Hepatocyte (in vitro differentiated cells): ENCODE data around the gene MAGI1. TPM values are rescaled to one million over a fixed set of nuclear protein-coding genes. Genes with fewer than 3 reads are reported as not detected.

Source experiments
- DNase-seq: peaks from one replicate; pipeline ENCODE4 v3.0.0-alpha.2; 2016; ENCODE audit warnings: low spot score
- H2AFZ ChIP-seq: fragments of 200-600 bp; sonication (generic); 2 replicates; pipeline ENCODE4 v1.6.0; 2016; ENCODE audit warnings: antibody characterized with exemption, mild to moderate bottlenecking
- H3K27ac ChIP-seq: fragments of 200-600 bp; sonication (generic); 2 replicates; pipeline ENCODE4 v1.5.1; 2016; ENCODE audit warnings: mild to moderate bottlenecking
- H3K27me3 ChIP-seq: fragments of 200-600 bp; sonication (generic); 2 replicates; pipeline ENCODE4 v1.6.1; 2016
- H3K36me3 ChIP-seq: fragments of 200-600 bp; sonication (generic); replicated peaks from 2 replicates; pipeline ENCODE4 v1.5.1; 2016; ENCODE audit warnings: low read depth; ENCODE audit not compliant: insufficient read depth
- H3K4me1 ChIP-seq: fragments of 200-600 bp; sonication (generic); 2 replicates; pipeline ENCODE4 v1.5.1; 2016; ENCODE audit warnings: mild to moderate bottlenecking, moderate library complexity; ENCODE audit not compliant: insufficient read depth
- H3K4me2 ChIP-seq: fragments of 200-600 bp; sonication (generic); 2 replicates; pipeline ENCODE4 v1.6.0; 2016
- H3K4me3 ChIP-seq: fragments of 200-600 bp; sonication (generic); 2 replicates; pipeline ENCODE4 v1.5.1; 2016; ENCODE audit warnings: mild to moderate bottlenecking
- H3K79me2 ChIP-seq: fragments of 200-600 bp; sonication (generic); 2 replicates; pipeline ENCODE4 v1.6.0; 2017; ENCODE audit warnings: mild to moderate bottlenecking
- H3K9me2 ChIP-seq: fragments of 200-600 bp; sonication (generic); replicated peaks from 2 replicates; pipeline ENCODE4 v1.6.0; 2017; ENCODE audit warnings: mild to moderate bottlenecking; ENCODE audit not compliant: insufficient read depth
- H3K9me3 ChIP-seq: fragments of 200-600 bp; sonication (generic); 2 replicates; pipeline ENCODE4 v1.5.1; 2016; ENCODE audit warnings: low read depth, mild to moderate bottlenecking
- H4K20me1 ChIP-seq: fragments of 200-600 bp; sonication (generic); 2 replicates; pipeline ENCODE4 v1.6.0; 2016; ENCODE audit warnings: mild to moderate bottlenecking; ENCODE audit not compliant: insufficient read depth, poor library complexity, severe bottlenecking
- CTCF ChIP-seq: fragments of 200-600 bp; sonication (generic); IDR thresholded peaks from 2 replicates; pipeline ENCODE4 v1.5.1; 2016; ENCODE audit warnings: antibody characterized with exemption, mild to moderate bottlenecking; ENCODE audit not compliant: poor library complexity
- EZH2 ChIP-seq: fragments of 200-600 bp; sonication (generic); IDR thresholded peaks from 2 replicates; pipeline ENCODE4 v1.6.1; 2016; ENCODE audit warnings: antibody characterized with exemption, mild to moderate bottlenecking, borderline replicate concordance
- EZH2phosphoT487 ChIP-seq: fragments of 200-600 bp; sonication (generic); IDR thresholded peaks from one replicate; pipeline ENCODE4 v1.6.1; 2018; ENCODE audit warnings: antibody characterized with exemption, mild to moderate bottlenecking, low read depth, moderate library complexity; ENCODE audit not compliant: unreplicated experiment, severe bottlenecking
- WGBS: methylation state at CpG from one replicate; pipeline ENCODE4 v1.1.6; 2016; ENCODE audit warnings: low lambda C conversion rate; ENCODE audit errors: missing lambda C conversion rate; 5-methylcytosine and 5-hydroxymethylcytosine counted together
- polyA plus RNA-seq: library from polyadenylated mRNA; unstranded; fragments of >200 nt; fragmentation: Nextera tagmentation; extraction: Ambion mirVana; gene quantifications from 2 replicates; pipeline ENCODE4 v1.2.1, GENCODE V29; 2016
- total RNA-seq: library from RNA; depleted of rRNA; stranded (reverse); fragments of >200 nt; gene quantifications from 2 replicates; pipeline ENCODE4 v1.2.3, GENCODE V29; 2014

MAGI1 gene
- total and polyA plus RNA-seq, 2 experiments from 2014 or later: 26.2 to 43.5 TPM

- DNase-seq: no peak
- Histone ChIP-seq H3K9me3 (no peaks in the 10 kb centered on the region), H4K20me1 (peaks cover 6% of the 10 kb centered on the region), H3K79me2 (peaks cover 41% of the 10 kb centered on the region), H3K4me1 (peaks cover 13% of the 10 kb centered on the region), H3K36me3 (no peaks in the 10 kb centered on the region), H3K27me3 (no peaks in the 10 kb centered on the region), H2AFZ (no peak overlapping the region), H3K4me3 (no peak overlapping the region), H3K4me2 (no peak overlapping the region), H3K27ac (peak overlapping the region; percentile 6), H3K9me2 (no peaks in the 10 kb centered on the region)
- TF ChIP-seq CTCF: no peak
- TF ChIP-seq EZH2: no peak
- no peak for TF ChIP-seq EZH2phosphoT487
- WGBS: 91% methylated on average over 2 of the region's 2 CpGs
Measured at GRCh38 chr3:65562447-65562846, 476.3 kb downstream of the MAGI1 start.

GRCh38 chr3:65561617-65562016 lies 477.1 kb downstream of the MAGI1 start:
- H3K9me3 ChIP-seq: no peaks in the 10 kb centered on the region
- H3K9me2 ChIP-seq: no peaks in the 10 kb centered on the region
- no peak overlapping the region for H2AFZ ChIP-seq
- H3K79me2 ChIP-seq: peaks cover 39% of the 10 kb centered on the region
- peaks cover 13% of the 10 kb centered on the region for H3K4me1 ChIP-seq
- H4K20me1 ChIP-seq: peaks cover 6% of the 10 kb centered on the region
- WGBS: 81% methylated on average over 3 of the region's 3 CpGs
- H3K4me2 ChIP-seq: no peak overlapping the region
- no peak for TF ChIP-seq EZH2
- no peak for DNase-seq
- H3K36me3 ChIP-seq: no peaks in the 10 kb centered on the region
- no peaks in the 10 kb centered on the region for H3K27me3 ChIP-seq
- H3K4me3 ChIP-seq: no peak overlapping the region
- H3K27ac ChIP-seq: peak overlapping the region; percentile 73

- H2AFZ ChIP-seq: no peak overlapping the region
- H3K4me2 ChIP-seq: peak overlapping the region; percentile 18
- H3K4me1 ChIP-seq: peaks cover 13% of the 10 kb centered on the region
- peaks cover 41% of the 10 kb centered on the region for H3K79me2 ChIP-seq
- H3K27me3 ChIP-seq: no peaks in the 10 kb centered on the region
- H3K9me3 ChIP-seq: no peaks in the 10 kb centered on the region
- H3K9me2 ChIP-seq: no peaks in the 10 kb centered on the region
- peaks cover 2% of the 10 kb centered on the region for H4K20me1 ChIP-seq
- H3K4me3 ChIP-seq: no peak overlapping the region
- TF ChIP-seq EZH2phosphoT487 (no peak), EZH2 (no peak), CTCF (no peak)
- H3K27ac ChIP-seq: peak overlapping the region; percentile 73
- WGBS: 63% methylated on average over 4 of the region's 4 CpGs
- DNase-seq: no peak
- H3K36me3 ChIP-seq: no peaks in the 10 kb centered on the region
Measured at GRCh38 chr3:65560901-65561300, 477.8 kb downstream of the MAGI1 start.

- no peak overlapping the region for H3K4me3 ChIP-seq
- peak overlapping the region; percentile 18 for H3K4me2 ChIP-seq
- H3K4me1 ChIP-seq: peaks cover 13% of the 10 kb centered on the region
- no peaks in the 10 kb centered on the region for H3K27me3 ChIP-seq
- H3K27ac ChIP-seq: peak overlapping the region; percentile 73
- H3K9me3 ChIP-seq: no peaks in the 10 kb centered on the region
- peaks cover 2% of the 10 kb centered on the region for H4K20me1 ChIP-seq
- H3K9me2 ChIP-seq: no peaks in the 10 kb centered on the region
- no peak for DNase-seq
- peaks cover 45% of the 10 kb centered on the region for H3K79me2 ChIP-seq
- H3K36me3 ChIP-seq: no peaks in the 10 kb centered on the region
- 69% methylated on average over 5 of the region's 5 CpGs for WGBS
- no peak overlapping the region for H2AFZ ChIP-seq
- TF ChIP-seq EZH2phosphoT487: no peak
Measured at GRCh38 chr3:65560133-65560532, 478.6 kb downstream of the MAGI1 start.
